Measurements from ENCODE around the gene CYLD. TPM values are rescaled to one million over a fixed set of nuclear protein-coding genes. Genes with fewer than 3 reads are reported as not detected.

Gene CYLD
- total and polyA plus RNA-seq, 2 of the 4 experiments (the other 2 are of a cell fraction) = 16.2 to 37.3 TPM

DNA sequence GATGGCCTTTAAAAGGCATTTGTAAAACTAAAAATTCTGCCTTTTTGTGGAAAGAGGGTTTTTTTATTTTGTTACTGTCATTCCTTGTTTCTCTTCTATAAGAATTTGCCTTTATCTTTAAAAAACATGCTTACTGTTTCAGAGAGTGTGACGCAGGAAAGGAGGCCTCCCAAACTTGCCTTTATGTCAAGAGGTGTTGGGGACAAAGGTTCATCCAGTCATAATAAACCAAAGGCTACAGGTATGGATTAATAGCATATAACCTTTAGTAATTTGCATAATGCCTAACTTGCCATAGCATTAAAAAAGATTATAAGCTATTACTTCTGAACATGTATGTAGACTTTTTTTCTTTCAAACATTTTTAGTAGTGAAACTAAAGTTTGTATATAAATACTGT is 34.2 kb downstream of the CYLD start:
- DNase-seq (no peak), ATAC-seq (ENCODE audit: low read depth) (no peak)
- peaks cover 8% of the 10 kb centered on the region for H3K36me3 ChIP-seq (ENCODE audit: control insufficient read depth, insufficient read depth, low read length)
- H3K9me3 ChIP-seq (ENCODE audit: control insufficient read depth, insufficient read depth, low read length) = no peaks in the 10 kb centered on the region
- H2BK5ac ChIP-seq (ENCODE audit: low read depth, low read length, poor library complexity, severe bottlenecking) = no peak overlapping the region
- no peak overlapping the region for H4K91ac ChIP-seq (ENCODE audit: insufficient read depth, low read depth, low read length)
- no peak overlapping the region for H4K5ac ChIP-seq (ENCODE audit: low read depth, low read length)
- dilution Hi-C loops (cut with HindIII; ENCODE audit: low sequenced_read_pairs, unreplicated experiment) = no loop called here
- no peak overlapping the region for H4K8ac ChIP-seq (ENCODE audit: low read depth in 2 of 2, low read length in 2 of 2)
- no peak overlapping the region for H3K9ac ChIP-seq (ENCODE audit: low read depth, low read length)
- no peak overlapping the region for H3K18ac ChIP-seq (ENCODE audit: low read depth, low read length)
- H2AFZ ChIP-seq (replicated peaks; ENCODE audit: low read length, poor library complexity) = no peak overlapping the region
- H2BK15ac ChIP-seq (ENCODE audit: low read depth, low read length) = no peak overlapping the region
- no peak overlapping the region for H3K27ac ChIP-seq (ENCODE audit: insufficient read depth, low read length)
- CTCF ChIA-PET = interaction anchor here (1.5 kb wide), 1 partner anchor 30 kb away, joined by 4 read pairs; no protein-coding TSS in a partner anchor
- H3K79me1 ChIP-seq (ENCODE audit: low read depth in 1 of 2, low read length in 2 of 2) = peaks cover 2 to 4% of the 10 kb centered on the region in 2 experiments; a peak in 2 of 4 replicates
- no peak overlapping the region for H3K23ac ChIP-seq (ENCODE audit: low read depth, low read length)
- H2AK9ac ChIP-seq (replicated peaks; ENCODE audit: low read depth, low read length, poor library complexity) = no peak overlapping the region
- intact Hi-C loops (cut with micrococcal nuclease) = no loop called here
- H2AK5ac ChIP-seq (ENCODE audit: low read depth, low read length) = no peak overlapping the region
- H3K4me3 ChIP-seq (ENCODE audit: insufficient read depth, low read depth, low read length) = no peak overlapping the region
- no peaks in the 10 kb centered on the region for H3K4me1 ChIP-seq (ENCODE audit: control insufficient read depth, insufficient read depth, low read length)
- POLR2A ChIA-PET (ENCODE audit: unreplicated experiment) = no interaction called here
- no TSS peak for BruUV-seq (replicated peaks)
- no peak overlapping the region for H3K4me2 ChIP-seq (ENCODE audit: low read depth, low read length)
- H2BK120ac ChIP-seq (ENCODE audit: low read depth, low read length) = no peak overlapping the region
- H3K14ac ChIP-seq (replicated peaks; ENCODE audit: low read depth, low read length) = no peak overlapping the region
- H3K27me3 ChIP-seq (ENCODE audit: control insufficient read depth, insufficient read depth, low read length) = no peaks in the 10 kb centered on the region
- H3K4ac ChIP-seq (ENCODE audit: low read depth, low read length) = no peak overlapping the region
- in situ Hi-C loops (cut with MboI; ENCODE audit: low sequenced_read_pairs) = loop anchor here (25.0 kb wide), 1 partner anchor 564 kb away; no protein-coding TSS in a partner anchor
- H3K9me1 ChIP-seq (ENCODE audit: insufficient read depth, low read length) = peaks cover 7% of the 10 kb centered on the region
- H2BK20ac ChIP-seq (ENCODE audit: low read depth, low read length) = no peak overlapping the region
- TF ChIP-seq MAZ (IDR thresholded peaks at IDR 0.05; ENCODE audit: borderline replicate concordance, low read depth, low read length) (no peak), RCOR1 (IDR thresholded peaks at IDR 0.05; ENCODE audit: insufficient replicate concordance, low read length) (no peak), RFX5 (IDR thresholded peaks at IDR 0.05; ENCODE audit: low read depth, low read length) (no peak), BHLHE40 (IDR thresholded peaks at IDR 0.05; ENCODE audit: low read depth, low read length) (no peak), NFE2L2 (IDR thresholded peaks at IDR 0.05; ENCODE audit: low read depth, low read length) (no peak), POLR2A (IDR thresholded peaks at IDR 0.05; ENCODE audit: low read depth, low read length) (no peak), FOS (IDR thresholded peaks at IDR 0.05; ENCODE audit: low read depth, low read length) (no peak)
- TF ChIP-seq, protein P1, sequence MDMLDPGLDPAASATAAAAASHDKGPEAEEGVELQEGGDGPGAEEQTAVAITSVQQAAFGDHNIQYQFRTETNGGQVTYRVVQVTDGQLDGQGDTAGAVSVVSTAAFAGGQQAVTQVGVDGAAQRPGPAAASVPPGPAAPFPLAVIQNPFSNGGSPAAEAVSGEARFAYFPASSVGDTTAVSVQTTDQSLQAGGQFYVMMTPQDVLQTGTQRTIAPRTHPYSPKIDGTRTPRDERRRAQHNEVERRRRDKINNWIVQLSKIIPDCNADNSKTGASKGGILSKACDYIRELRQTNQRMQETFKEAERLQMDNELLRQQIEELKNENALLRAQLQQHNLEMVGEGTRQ (IDR thresholded peaks at IDR 0.05; ENCODE audit: low read depth, low read length) = no peak
- TF ChIP-seq, protein P2, sequence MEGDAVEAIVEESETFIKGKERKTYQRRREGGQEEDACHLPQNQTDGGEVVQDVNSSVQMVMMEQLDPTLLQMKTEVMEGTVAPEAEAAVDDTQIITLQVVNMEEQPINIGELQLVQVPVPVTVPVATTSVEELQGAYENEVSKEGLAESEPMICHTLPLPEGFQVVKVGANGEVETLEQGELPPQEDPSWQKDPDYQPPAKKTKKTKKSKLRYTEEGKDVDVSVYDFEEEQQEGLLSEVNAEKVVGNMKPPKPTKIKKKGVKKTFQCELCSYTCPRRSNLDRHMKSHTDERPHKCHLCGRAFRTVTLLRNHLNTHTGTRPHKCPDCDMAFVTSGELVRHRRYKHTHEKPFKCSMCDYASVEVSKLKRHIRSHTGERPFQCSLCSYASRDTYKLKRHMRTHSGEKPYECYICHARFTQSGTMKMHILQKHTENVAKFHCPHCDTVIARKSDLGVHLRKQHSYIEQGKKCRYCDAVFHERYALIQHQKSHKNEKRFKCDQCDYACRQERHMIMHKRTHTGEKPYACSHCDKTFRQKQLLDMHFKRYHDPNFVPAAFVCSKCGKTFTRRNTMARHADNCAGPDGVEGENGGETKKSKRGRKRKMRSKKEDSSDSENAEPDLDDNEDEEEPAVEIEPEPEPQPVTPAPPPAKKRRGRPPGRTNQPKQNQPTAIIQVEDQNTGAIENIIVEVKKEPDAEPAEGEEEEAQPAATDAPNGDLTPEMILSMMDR (conservative IDR thresholded peaks at IDR 0.05; ENCODE audit: low read depth, low read length) = no peak
- no CpG with 5 or more reads among the region's 1 CpG for WGBS, 2 experiments (ENCODE audit: extremely low coverage in 2 of 2, insufficient read length in 1 of 2)
- H4K20me1 ChIP-seq (ENCODE audit: insufficient read depth, low read length) = no peaks in the 10 kb centered on the region
- no peak overlapping the region for H3K56ac ChIP-seq (ENCODE audit: extremely low read depth, insufficient read depth, low read length)

Data from IMR-90 (cell line).